NCI-H510A treated with DMSO at 0.1 percent for 48 hours (cell line): Measurements from ENCODE around the gene TMC3.

Experiments used
- DNase-seq: peaks from one replicate; lab custom pipeline; 2025; lab: John Stamatoyannopoulos, UW

Gene TMC3

GRCh38 chr15:81322676-81323253, 51.2 kb downstream of the TMC3 start:
- DNase-seq: no peak

- no peak for DNase-seq
Measured at GRCh38 chr15:81321667-81322066, 52.3 kb downstream of the TMC3 start.

- no peak for DNase-seq
Measured at GRCh38 chr15:81317642-81318017, 56.4 kb downstream of the TMC3 start.

GRCh38 chr15:81316267-81316666, 57.7 kb downstream of the TMC3 start:
- DNase-seq: no peak

- no peak for DNase-seq
Measured at GRCh38 chr15:81315452-81316175, 58.4 kb downstream of the TMC3 start.

- DNase-seq: no peak
Measured at GRCh38 chr15:81314378-81314777, 59.6 kb downstream of the TMC3 start.

GRCh38 chr15:81313686-81314085, 60.3 kb downstream of the TMC3 start:
- no peak for DNase-seq

- no peak for DNase-seq
Measured at GRCh38 chr15:81312790-81313543, 61.0 kb downstream of the TMC3 start.

- no peak for DNase-seq
Measured at GRCh38 chr15:81311752-81312464, 62.1 kb downstream of the TMC3 start.

- DNase-seq: no peak
Measured at GRCh38 chr15:81310480-81310879, 63.5 kb downstream of the TMC3 start.

- DNase-seq: no peak
Measured at GRCh38 chr15:81309647-81310450, 64.2 kb downstream of the TMC3 start.

- no peak for DNase-seq
Measured at GRCh38 chr15:81308260-81308659, 65.8 kb downstream of the TMC3 start.

- DNase-seq: no peak
Measured at GRCh38 chr15:81304226-81304625, 69.8 kb downstream of the TMC3 start.

GRCh38 chr15:81303244-81304225, 70.5 kb downstream of the TMC3 start:
- peak; percentile 25 for DNase-seq

- DNase-seq: no peak
Measured at GRCh38 chr15:81302701-81303109, 71.3 kb downstream of the TMC3 start.

- no peak for DNase-seq
Measured at GRCh38 chr15:81301815-81302399, 72.1 kb downstream of the TMC3 start.

- no peak for DNase-seq
Measured at GRCh38 chr15:81301385-81301784, 72.6 kb downstream of the TMC3 start.

- no peak for DNase-seq
Measured at GRCh38 chr15:81299630-81300273, 74.3 kb downstream of the TMC3 start.

- no peak for DNase-seq
Measured at GRCh38 chr15:81299156-81299555, 74.9 kb downstream of the TMC3 start.

- no peak for DNase-seq
Measured at GRCh38 chr15:81298611-81299010, 75.4 kb downstream of the TMC3 start.
